SU-DHL-6 (cell line): ENCODE data around the gene CCDC85A.

Source experiments
- CTCF ChIP-seq: fragments of 200-600 bp; sonication (generic); IDR thresholded peaks from one replicate; pipeline ENCODE4 v1.5.1; 2017; ENCODE audit warnings: antibody characterized with exemption, mild to moderate bottlenecking, low read length, moderate library complexity; ENCODE audit not compliant: insufficient read depth, poor library complexity, severe bottlenecking
- EZH2phosphoT487 ChIP-seq: fragments of 200-600 bp; sonication (generic), shearing (Covaris generic); conservative IDR thresholded peaks from 2 replicates; pipeline ENCODE4 v1.6.1; 2018; ENCODE audit warnings: mild to moderate bottlenecking, antibody characterized with exemption, low read length, moderate library complexity, mixed read lengths

- TF ChIP-seq CTCF (no peak), EZH2phosphoT487 (no peak)
Observed at GRCh38 chr2:56207760-56208159, 24.0 kb downstream of the CCDC85A start.
